ENCODE results near the gene AK9.

AK9 gene

DNA sequence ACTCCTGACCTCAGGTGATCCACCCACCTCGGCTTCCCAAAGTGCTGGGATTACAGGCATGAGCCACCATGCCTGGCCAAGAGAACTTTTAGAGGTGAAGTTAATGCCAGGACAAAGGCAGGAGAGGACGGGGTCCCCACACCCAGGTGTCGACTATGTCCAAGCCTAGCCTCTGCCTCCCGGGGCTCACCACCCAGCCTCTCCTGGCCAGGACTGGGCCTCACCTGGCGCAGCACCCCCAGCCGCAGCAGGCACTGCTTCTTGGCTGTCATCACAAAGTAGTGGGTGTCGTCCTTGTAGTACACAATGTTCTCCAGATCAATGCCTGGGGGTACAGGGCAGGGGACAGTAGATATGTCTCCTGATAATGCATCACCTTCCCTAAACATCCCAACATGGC lies 239.6 kb downstream of the AK9 start:
- TF ChIP-seq, protein P1, sequence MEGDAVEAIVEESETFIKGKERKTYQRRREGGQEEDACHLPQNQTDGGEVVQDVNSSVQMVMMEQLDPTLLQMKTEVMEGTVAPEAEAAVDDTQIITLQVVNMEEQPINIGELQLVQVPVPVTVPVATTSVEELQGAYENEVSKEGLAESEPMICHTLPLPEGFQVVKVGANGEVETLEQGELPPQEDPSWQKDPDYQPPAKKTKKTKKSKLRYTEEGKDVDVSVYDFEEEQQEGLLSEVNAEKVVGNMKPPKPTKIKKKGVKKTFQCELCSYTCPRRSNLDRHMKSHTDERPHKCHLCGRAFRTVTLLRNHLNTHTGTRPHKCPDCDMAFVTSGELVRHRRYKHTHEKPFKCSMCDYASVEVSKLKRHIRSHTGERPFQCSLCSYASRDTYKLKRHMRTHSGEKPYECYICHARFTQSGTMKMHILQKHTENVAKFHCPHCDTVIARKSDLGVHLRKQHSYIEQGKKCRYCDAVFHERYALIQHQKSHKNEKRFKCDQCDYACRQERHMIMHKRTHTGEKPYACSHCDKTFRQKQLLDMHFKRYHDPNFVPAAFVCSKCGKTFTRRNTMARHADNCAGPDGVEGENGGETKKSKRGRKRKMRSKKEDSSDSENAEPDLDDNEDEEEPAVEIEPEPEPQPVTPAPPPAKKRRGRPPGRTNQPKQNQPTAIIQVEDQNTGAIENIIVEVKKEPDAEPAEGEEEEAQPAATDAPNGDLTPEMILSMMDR (IDR thresholded peaks at IDR 0.05; ENCODE audit: low read depth, low read length, missing control alignments), result no peak
- no peak for DNase-seq (ENCODE audit: low read depth)

DNA sequence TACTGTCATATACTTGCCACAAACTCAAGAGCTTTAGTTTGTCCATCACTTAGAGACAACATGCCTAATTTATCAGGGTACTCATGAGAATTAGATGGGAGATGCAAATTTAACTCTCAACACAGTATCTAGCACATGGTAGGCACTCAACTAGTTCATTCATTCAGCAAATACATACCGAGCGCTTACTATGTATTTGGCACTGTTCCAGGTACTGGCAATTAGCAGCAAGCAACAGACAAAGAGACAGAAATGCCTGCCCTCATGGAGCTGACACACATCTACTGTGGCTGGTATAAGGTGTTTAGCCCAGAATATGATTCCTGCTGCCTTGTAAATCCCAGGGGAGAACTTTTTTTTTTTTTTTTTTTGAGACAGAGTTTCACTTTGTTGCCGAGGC lies 240.2 kb downstream of the AK9 start:
- TF ChIP-seq, protein P1 (IDR thresholded peaks at IDR 0.05; ENCODE audit: low read depth, low read length, missing control alignments), result no peak
- DNase-seq (ENCODE audit: low read depth), result no peak
- no peak overlapping the region for H3K4me3 ChIP-seq (ENCODE audit: low read depth, low read length)

More for the DNA sequence above, 239.6 kb downstream of the AK9 start:
- H3K4me3 ChIP-seq (ENCODE audit: low read depth, low read length), result no peak overlapping the region

DNA sequence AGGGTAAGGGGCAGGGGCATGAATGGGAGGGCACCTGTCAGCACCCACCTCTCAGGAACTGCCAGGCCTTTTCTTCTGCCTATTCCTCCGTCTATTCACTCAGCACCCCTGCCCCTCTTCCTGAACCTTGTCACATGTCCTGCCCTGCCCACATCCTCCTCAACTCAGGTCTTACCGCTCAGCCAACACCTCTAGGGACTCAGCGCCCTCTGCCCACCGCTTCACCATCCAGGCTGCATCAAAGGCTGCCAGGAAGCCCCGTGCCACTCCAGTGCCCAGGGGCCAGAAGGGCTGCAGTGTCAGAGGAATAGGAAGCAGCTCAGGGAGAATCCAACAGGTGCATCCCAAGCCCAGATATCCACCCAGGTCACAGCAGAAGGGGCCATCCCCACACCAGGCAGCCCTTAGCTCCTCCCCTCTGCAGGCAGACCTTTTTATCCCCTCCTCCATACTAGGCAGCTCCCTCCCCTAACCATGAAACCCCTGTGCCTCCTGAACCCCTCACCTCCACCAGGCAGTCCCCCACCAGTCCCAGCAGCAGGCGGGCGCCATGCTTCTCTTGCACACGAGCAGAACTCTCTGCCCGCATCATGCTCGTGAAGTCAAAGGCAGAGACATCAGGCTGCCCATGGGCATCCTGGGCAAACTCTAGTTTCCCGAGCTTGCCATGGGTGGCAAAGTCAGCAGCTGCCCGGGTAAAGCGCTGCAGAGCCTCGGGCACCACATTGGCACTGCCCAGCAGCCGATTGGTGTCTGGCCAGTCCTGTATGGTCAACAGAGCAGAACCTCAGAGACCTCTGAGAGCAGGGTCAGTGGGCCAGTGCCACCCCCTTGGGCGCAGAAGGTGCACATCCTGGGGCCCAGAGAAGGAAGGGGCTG lies 241.0 kb downstream of the AK9 start:
- TF ChIP-seq, protein P1 (IDR thresholded peaks at IDR 0.05; ENCODE audit: low read depth, low read length, missing control alignments), result no peak
- no peak for DNase-seq (ENCODE audit: low read depth)
- no peak overlapping the region for H3K4me3 ChIP-seq (ENCODE audit: low read depth, low read length)

DNA sequence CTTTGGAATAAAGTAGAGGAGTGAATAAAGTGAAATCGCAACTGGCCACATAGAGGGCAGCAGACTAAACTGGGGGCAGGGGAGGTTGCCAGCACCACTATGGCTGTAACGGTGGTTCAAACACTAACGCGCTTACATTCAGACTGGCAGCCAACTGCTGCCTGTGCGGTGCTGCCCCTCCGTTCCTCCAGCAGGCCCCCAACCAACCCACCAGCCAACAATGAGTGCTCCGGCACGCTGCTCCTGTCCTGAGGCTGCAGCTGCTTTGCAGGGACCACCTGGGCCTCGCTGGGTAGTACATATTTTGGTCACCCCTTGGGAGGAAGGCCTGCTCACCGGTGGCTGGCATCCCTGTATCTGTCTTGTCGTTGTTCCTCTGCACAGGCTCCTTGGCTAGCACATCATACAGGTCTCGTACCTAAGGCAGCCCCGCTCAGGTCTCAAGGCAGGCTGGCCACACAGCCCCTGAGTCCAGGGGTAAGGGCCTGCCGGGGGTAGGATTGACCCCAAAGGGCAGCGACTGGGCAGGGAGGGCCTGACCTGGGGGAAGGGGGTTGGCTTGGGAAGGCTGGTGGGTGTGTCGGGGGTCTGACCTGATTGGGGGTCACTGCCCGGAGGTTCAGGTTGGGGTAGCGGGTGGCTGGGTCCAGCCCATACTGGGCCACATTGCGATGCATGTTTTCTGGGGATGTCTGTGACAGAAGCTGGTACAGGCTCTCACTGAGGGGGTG lies 241.8 kb downstream of the AK9 start:
- TF ChIP-seq, protein P1 (IDR thresholded peaks at IDR 0.05; ENCODE audit: low read depth, low read length, missing control alignments), result no peak
- DNase-seq (ENCODE audit: low read depth), result no peak
- H3K4me3 ChIP-seq (ENCODE audit: low read depth, low read length), result no peak overlapping the region

DNA sequence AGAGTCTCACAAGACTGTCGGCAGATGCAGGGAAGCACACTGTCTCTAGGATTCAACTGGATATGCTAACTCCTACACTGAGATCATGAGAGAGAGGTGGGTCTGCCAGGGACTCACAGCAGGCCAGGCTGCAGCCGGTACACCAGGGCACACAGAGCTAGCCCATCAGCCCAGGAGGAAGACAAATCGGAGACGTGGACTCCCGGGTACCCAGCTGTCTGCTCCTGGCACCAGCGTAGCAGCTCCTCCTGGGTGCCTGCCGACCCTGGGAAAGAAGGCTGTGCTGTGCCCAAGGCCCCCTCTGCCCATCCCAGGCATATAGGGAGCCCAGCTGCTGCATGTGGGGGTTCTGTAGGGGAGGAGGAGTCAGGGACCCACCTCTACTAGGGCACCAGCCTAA lies 242.4 kb downstream of the AK9 start:
- no peak overlapping the region for H3K4me3 ChIP-seq (ENCODE audit: low read depth, low read length)
- TF ChIP-seq, protein P1 (IDR thresholded peaks at IDR 0.05; ENCODE audit: low read depth, low read length, missing control alignments), result no peak
- DNase-seq (ENCODE audit: low read depth), result no peak

DNA sequence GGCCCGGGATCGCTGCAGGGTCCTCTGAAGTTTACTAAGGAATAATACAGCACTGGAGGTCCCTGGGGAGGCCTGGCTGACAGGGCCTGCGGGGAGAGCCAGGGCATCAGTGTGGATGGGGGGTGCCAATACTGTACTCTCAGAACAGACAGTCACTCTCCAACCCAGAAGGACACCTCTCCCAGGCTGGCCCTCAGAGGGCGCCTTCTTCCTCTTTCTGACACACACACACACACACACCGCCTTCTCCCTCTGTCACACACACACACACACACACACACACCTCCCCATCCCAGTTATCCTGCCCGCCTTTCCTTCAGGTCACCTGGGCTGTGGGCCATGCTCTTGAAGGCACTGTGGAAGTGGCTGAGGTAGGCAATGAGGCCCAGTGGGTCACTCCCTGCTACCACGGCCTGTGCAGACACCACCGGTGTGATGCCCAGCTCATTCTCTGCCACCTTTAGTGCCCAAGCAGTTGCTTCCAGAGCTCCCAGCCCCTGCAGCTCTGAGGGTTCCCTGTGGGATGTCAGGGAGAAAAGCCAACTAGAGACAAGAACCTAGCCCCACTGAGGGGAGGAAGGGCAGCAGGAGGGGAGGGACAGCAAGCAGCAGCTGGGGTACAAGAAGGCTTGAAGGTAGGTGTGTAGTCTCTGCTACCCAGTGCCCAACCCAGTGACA lies 243.0 kb downstream of the AK9 start:
- no peak overlapping the region for H3K4me3 ChIP-seq (ENCODE audit: low read depth, low read length)
- TF ChIP-seq, protein P1 (IDR thresholded peaks at IDR 0.05; ENCODE audit: low read depth, low read length, missing control alignments), result no peak
- no peak for DNase-seq (ENCODE audit: low read depth)
